GM23248 (cell line): ENCODE data around the gene DOCK6. TPM values are rescaled to one million over a fixed set of nuclear protein-coding genes. Genes with fewer than 3 reads are reported as not detected.

Experiments
- DNase-seq: peaks from one replicate; pipeline ENCODE4 v3.0.0-alpha.2; 2015
- H2AFZ ChIP-seq: fragments of 200-600 bp; sonication (generic); 2 replicates; pipeline ENCODE4 v1.6.1; 2016; ENCODE audit warnings: antibody characterized with exemption
- H3F3A ChIP-seq: fragments of 200-600 bp; sonication (generic); 2 replicates; pipeline ENCODE4 v1.6.1; 2016; ENCODE audit warnings: mild to moderate bottlenecking, antibody characterized with exemption, mixed run types; ENCODE audit not compliant: insufficient read depth
- H3K27ac ChIP-seq: fragments of 200-600 bp; sonication (generic); 2 replicates; pipeline ENCODE4 v1.5.1; 2016; ENCODE audit warnings: mild to moderate bottlenecking
- H3K27me3 ChIP-seq: fragments of 200-600 bp; sonication (generic); replicated peaks from 2 replicates; pipeline ENCODE4 v1.6.1; 2016; ENCODE audit warnings: mild to moderate bottlenecking; ENCODE audit not compliant: insufficient read depth
- H3K36me3 ChIP-seq: fragments of 200-600 bp; sonication (generic); 2 replicates; pipeline ENCODE4 v1.6.1; 2016; ENCODE audit warnings: low read depth, mild to moderate bottlenecking
- H3K4me1 ChIP-seq: fragments of 200-600 bp; sonication (generic); 2 replicates; pipeline ENCODE4 v1.6.1; 2016; ENCODE audit warnings: mild to moderate bottlenecking; ENCODE audit not compliant: insufficient read depth
- H3K4me2 ChIP-seq: fragments of 200-600 bp; sonication (generic); one replicate; pipeline ENCODE4 v1.6.1; 2016; ENCODE audit warnings: mild to moderate bottlenecking; ENCODE audit not compliant: unreplicated experiment
- H3K4me3 ChIP-seq: fragments of 200-600 bp; sonication (generic); 2 replicates; pipeline ENCODE4 v1.5.1; 2016; ENCODE audit warnings: mild to moderate bottlenecking
- H3K79me2 ChIP-seq: fragments of 200-600 bp; sonication (generic); 2 replicates; pipeline ENCODE4 v1.6.1; 2016; ENCODE audit warnings: mild to moderate bottlenecking; ENCODE audit not compliant: insufficient read depth
- H3K9ac ChIP-seq: fragments of 200-600 bp; sonication (generic); 2 replicates; pipeline ENCODE4 v1.6.1; 2016; ENCODE audit warnings: mild to moderate bottlenecking
- H3K9me2 ChIP-seq: fragments of 200-600 bp; sonication (generic); 2 replicates; pipeline ENCODE4 v1.6.1; 2016; ENCODE audit warnings: mixed run types, mild to moderate bottlenecking, moderate library complexity; ENCODE audit not compliant: insufficient read depth
- H3K9me3 ChIP-seq: fragments of 200-600 bp; sonication (generic); one replicate; pipeline ENCODE4 v1.6.1; 2017; ENCODE audit warnings: low read depth
- H4K20me1 ChIP-seq: fragments of 200-600 bp; sonication (generic); 2 replicates; pipeline ENCODE4 v1.6.0; 2016; ENCODE audit not compliant: insufficient read depth
- EZH2 ChIP-seq: fragments of 200-600 bp; sonication (generic); IDR thresholded peaks from 2 replicates; pipeline ENCODE4 v1.6.1; 2018; ENCODE audit warnings: antibody characterized with exemption, mild to moderate bottlenecking; ENCODE audit not compliant: insufficient read depth, poor library complexity, severe bottlenecking
- EZH2phosphoT487 ChIP-seq: fragments of 200-600 bp; sonication (generic); IDR thresholded peaks from 2 replicates; pipeline ENCODE4 v1.6.1; 2018; ENCODE audit warnings: antibody characterized with exemption, moderate library complexity, mild to moderate bottlenecking, low read depth; ENCODE audit not compliant: insufficient read depth
- WGBS, 2 experiments: methylation state at CpG; one replicate each; pipeline ENCODE4 v1.1.6; 2015 to 2017; ENCODE audit warnings: low lambda C conversion rate in 2 of 2, low coverage in 1 of 2; ENCODE audit errors: missing lambda C conversion rate in 2 of 2; 5-methylcytosine and 5-hydroxymethylcytosine counted together
- in situ Hi-C: fragments of 300-500 bp; cut with MboI; formaldehyde crosslinking; loops from 2 replicates; pipeline ENCODE4 v1.15.0; 2020
- polyA plus RNA-seq: library from polyadenylated mRNA; unstranded; fragments of >200 nt; fragmentation: Nextera tagmentation; extraction: Ambion mirVana; gene quantifications from 2 replicates; pipeline ENCODE4 v1.2.1, GENCODE V29; 2016
- total RNA-seq: library from RNA; depleted of rRNA; stranded (reverse); fragments of >200 nt; shearing (Covaris generic); gene quantifications from 2 replicates; pipeline ENCODE4 v1.2.3, GENCODE V29; 2014

DOCK6 gene
- total and polyA plus RNA-seq, 2 experiments from 2014 or later, result 10.7 to 11.8 TPM

DNA sequence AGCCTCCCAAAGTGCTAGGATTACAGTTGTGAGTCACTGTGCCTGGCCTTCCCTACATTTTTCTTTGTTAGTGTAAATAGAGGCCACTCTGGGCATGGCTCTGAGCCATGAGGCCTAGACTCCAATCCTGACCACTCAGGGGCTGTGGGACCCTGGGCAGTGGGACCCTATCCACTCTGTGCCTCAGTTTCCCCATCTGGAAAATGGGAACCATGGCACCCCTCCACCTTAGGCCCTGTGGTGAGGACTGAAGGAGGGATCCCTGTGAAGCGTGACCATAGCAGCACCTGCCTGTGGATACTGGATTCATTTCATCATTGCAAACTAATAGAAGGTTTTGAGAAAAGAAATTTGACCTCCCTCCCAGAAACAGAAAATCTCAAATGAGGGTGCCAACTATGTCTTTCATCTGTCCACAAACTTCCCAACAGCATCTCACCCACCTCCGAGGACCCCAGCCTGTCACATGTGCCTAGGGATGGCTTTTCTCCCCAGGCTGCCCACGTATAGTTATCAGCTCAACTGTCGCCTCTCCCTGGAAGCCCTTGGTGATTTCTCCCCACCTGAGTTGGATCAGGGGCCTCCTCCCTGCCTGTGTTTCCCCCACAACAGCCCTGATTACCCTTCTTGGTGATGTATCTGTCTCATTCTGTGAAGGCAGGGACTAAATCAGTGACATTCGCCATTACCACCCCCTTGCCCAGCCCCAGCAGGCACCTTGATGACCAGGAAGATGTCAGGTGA, 17.3 kb downstream of the DOCK6 start:
- H3K36me3 ChIP-seq, result no peaks in the 10 kb centered on the region
- H3K79me2 ChIP-seq, result no peaks in the 10 kb centered on the region
- WGBS, 2 experiments, result 97 to 100% methylated on average over 5 of the region's 5 CpGs
- H3F3A ChIP-seq, result no peaks in the 10 kb centered on the region
- H3K9me3 ChIP-seq, result no peaks in the 10 kb centered on the region
- no peak overlapping the region for H3K27ac ChIP-seq
- no peaks in the 10 kb centered on the region for H3K9me2 ChIP-seq
- H3K4me1 ChIP-seq, result no peaks in the 10 kb centered on the region
- H3K4me3 ChIP-seq, result no peak overlapping the region
- TF ChIP-seq EZH2 (no peak), EZH2phosphoT487 (no peak)
- H3K27me3 ChIP-seq, result no peaks in the 10 kb centered on the region
- no peaks in the 10 kb centered on the region for H4K20me1 ChIP-seq
- H3K4me2 ChIP-seq, result no peak overlapping the region
- DNase-seq, result no peak
- H2AFZ ChIP-seq, result no peak overlapping the region
- in situ Hi-C loops, result no loop called here
- H3K9ac ChIP-seq, result no peak overlapping the region

DNA sequence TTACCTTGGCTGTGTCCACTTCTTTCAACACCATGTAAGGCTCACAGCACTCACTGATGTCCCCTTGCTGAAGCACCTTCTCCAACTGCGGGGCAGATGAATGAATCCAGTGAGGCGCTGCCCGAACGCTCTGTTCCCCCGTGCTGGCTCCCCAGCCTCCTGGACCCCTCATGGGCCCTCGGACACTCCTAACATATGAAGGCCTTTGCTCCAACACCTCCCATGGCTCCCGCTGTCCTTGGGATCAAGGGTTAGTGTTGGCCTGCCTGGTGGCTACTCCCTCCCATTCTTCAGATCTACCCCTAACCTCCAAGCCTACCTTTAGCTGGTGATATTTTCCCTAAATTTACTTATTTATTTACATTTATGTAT, 18.5 kb downstream of the DOCK6 start:
- Histone ChIP-seq H3F3A (no peaks in the 10 kb centered on the region), H4K20me1 (no peaks in the 10 kb centered on the region), H3K9me3 (no peaks in the 10 kb centered on the region), H3K27ac (no peak overlapping the region), H3K4me3 (no peak overlapping the region), H3K4me1 (no peaks in the 10 kb centered on the region), H2AFZ (no peak overlapping the region), H3K4me2 (no peak overlapping the region), H3K36me3 (no peaks in the 10 kb centered on the region), H3K27me3 (no peaks in the 10 kb centered on the region), H3K9me2 (no peaks in the 10 kb centered on the region), H3K79me2 (no peaks in the 10 kb centered on the region), H3K9ac (no peak overlapping the region)
- in situ Hi-C loops, result no loop called here
- no peak for DNase-seq
- whole genome bisulfite sequencing, 2 experiments, result 80 to 81% methylated on average over 7 of the region's 7 CpGs
- TF ChIP-seq EZH2phosphoT487 (no peak), EZH2 (no peak)

- WGBS, 2 experiments, result 44 to 57% methylated on average over 32 to 47 of the region's 48 CpGs
- H3K4me2 ChIP-seq, result no peak overlapping the region
These were observed 19.2 kb downstream of the DOCK6 start for GRCh38 chr19:11242864-11243797.

DNA sequence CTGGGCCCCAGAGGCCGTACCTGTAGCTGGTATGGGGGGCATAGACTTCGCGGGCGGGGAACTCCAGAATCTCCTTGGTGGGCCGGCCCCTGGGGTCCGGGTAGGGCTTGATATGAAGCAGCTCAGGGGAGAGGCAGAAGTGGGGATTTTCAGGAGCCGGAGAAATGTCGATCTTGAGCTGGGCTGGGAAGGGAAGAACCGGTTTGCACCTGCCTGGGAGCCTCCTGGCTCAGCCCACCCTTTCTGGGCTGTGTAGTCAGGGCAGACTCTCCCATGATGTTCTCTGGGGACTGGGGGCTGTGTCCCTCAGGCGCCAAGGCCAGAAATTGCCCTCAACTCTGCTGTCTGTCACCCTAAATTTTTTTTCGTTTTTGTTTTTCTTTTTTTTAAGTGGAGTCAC, 20.3 kb downstream of the DOCK6 start:
- no peak overlapping the region for H3K4me3 ChIP-seq
- DNase-seq, result no peak
- no peak overlapping the region for H3K9ac ChIP-seq
- H3K9me2 ChIP-seq, result no peaks in the 10 kb centered on the region
- no peaks in the 10 kb centered on the region for H3K4me1 ChIP-seq
- H3K79me2 ChIP-seq, result no peaks in the 10 kb centered on the region
- H4K20me1 ChIP-seq, result no peaks in the 10 kb centered on the region
- no peaks in the 10 kb centered on the region for H3K9me3 ChIP-seq
- in situ Hi-C loops, result no loop called here
- H3K27me3 ChIP-seq, result no peaks in the 10 kb centered on the region
- TF ChIP-seq EZH2phosphoT487 (no peak), EZH2 (no peak)
- H3K27ac ChIP-seq, result no peak overlapping the region
- WGBS, 2 experiments, result 93 to 94% methylated on average over 11 of the region's 11 CpGs
- no peak overlapping the region for H2AFZ ChIP-seq
- no peaks in the 10 kb centered on the region for H3F3A ChIP-seq
- H3K4me2 ChIP-seq, result no peak overlapping the region
- no peaks in the 10 kb centered on the region for H3K36me3 ChIP-seq

More at GRCh38 chr19:11242864-11243797, 19.2 kb downstream of the DOCK6 start:
- Histone ChIP-seq H3K36me3 (no peaks in the 10 kb centered on the region), H3K4me1 (no peaks in the 10 kb centered on the region), H3K4me3 (no peak overlapping the region), H2AFZ (no peak overlapping the region), H3K9ac (no peak overlapping the region), H3K9me2 (no peaks in the 10 kb centered on the region), H3K27ac (no peak overlapping the region), H3K79me2 (no peaks in the 10 kb centered on the region), H4K20me1 (no peaks in the 10 kb centered on the region), H3K27me3 (no peaks in the 10 kb centered on the region), H3K9me3 (no peaks in the 10 kb centered on the region), H3F3A (no peaks in the 10 kb centered on the region)
- TF ChIP-seq EZH2 (no peak), EZH2phosphoT487 (no peak)
- DNase-seq, result peak; percentile 85
- in situ Hi-C loops, result no loop called here
